ENCODE measurements around the gene ANKRD63.

DNA sequence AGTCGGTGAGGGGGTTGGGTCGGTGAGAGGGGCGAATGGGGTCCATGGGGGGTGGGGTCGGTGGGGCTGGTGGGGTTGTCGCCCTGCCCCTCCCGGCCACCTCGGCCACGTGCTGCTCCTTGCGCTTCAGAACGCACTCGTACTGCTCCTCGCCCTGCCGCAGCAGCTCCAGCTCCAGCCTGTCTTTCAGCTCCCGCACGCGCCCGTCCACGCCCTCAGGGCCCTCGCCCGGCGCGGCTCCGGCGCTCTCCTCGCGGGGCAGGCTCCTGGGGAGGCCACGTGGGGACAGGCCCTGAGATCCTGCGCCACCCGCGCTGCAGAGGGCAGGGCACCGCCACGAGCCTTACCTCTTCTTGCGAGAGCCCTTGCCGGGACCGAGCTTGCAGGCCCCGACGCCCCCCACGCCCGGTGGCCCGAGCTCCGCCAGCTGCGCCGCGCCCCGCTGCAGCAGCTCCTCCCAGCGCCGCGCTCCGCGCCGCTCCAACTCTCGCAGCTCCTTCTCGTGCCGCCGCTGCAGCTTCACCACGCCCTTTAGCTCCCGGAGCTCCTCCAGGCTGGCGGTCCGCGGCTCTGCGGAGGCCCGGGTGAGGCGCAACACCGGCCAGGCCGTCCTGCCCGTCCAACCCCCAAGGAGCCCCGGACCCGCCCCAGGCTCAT lies 8.2 kb upstream of the ANKRD63 start:
- TF ChIP-seq, protein P1, sequence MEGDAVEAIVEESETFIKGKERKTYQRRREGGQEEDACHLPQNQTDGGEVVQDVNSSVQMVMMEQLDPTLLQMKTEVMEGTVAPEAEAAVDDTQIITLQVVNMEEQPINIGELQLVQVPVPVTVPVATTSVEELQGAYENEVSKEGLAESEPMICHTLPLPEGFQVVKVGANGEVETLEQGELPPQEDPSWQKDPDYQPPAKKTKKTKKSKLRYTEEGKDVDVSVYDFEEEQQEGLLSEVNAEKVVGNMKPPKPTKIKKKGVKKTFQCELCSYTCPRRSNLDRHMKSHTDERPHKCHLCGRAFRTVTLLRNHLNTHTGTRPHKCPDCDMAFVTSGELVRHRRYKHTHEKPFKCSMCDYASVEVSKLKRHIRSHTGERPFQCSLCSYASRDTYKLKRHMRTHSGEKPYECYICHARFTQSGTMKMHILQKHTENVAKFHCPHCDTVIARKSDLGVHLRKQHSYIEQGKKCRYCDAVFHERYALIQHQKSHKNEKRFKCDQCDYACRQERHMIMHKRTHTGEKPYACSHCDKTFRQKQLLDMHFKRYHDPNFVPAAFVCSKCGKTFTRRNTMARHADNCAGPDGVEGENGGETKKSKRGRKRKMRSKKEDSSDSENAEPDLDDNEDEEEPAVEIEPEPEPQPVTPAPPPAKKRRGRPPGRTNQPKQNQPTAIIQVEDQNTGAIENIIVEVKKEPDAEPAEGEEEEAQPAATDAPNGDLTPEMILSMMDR (IDR thresholded peaks at IDR 0.05), result no peak
- TF ChIP-seq POLR2A (IDR thresholded peaks at IDR 0.05), result no peak
